K562 (cell line): ENCODE results near the gene MLLT1.

ENCODE experiments used
- AFF4 ChIP-seq: sonication (generic); formaldehyde crosslinking; IDR thresholded peaks from 2 replicates; pipeline ENCODE4 v1.8.0; 2023; ENCODE audit warnings: mild to moderate bottlenecking, missing genetic modification reagents
- CBX2 ChIP-seq: fragments of 200-600 bp; sonication (generic); IDR thresholded peaks from one replicate; pipeline ENCODE4 v1.6.1; 2012; ENCODE audit warnings: mild to moderate bottlenecking, low read length, inconsistent platforms; ENCODE audit not compliant: insufficient read depth, poor library complexity, severe bottlenecking
- CHD1 ChIP-seq: fragments of 200-600 bp; sonication (generic); IDR thresholded peaks from one replicate; pipeline ENCODE4 v1.6.1; 2012; ENCODE audit warnings: mild to moderate bottlenecking, moderate library complexity, low read length, inconsistent platforms
- CREB1 ChIP-seq, 2 experiments: sonication (generic) in 1 of 2; formaldehyde crosslinking in 1 of 2; IDR thresholded peaks; 2 replicates each; pipeline versions ENCODE4 v1.6.1 to v1.8.0; 2012 to 2022; ENCODE audit warnings: inconsistent platforms in 1 of 2, mild to moderate bottlenecking in 1 of 2, missing genetic modification reagents in 1 of 2, moderate library complexity in 1 of 2
- CTCF ChIP-seq, 3 experiments: IDR thresholded peaks in 2 of 3; conservative IDR thresholded peaks in 1 of 3; 2 replicates each; pipeline ENCODE4 v1.5.1; 2011 to 2012; ENCODE audit warnings: low read length in 3 of 3, mild to moderate bottlenecking in 3 of 3, control low read depth in 2 of 3, improper control_type of control experiment in 1 of 3, inconsistent platforms in 1 of 3, low read depth in 1 of 3, mixed read lengths in 1 of 3, moderate library complexity in 1 of 3; ENCODE audit not compliant: insufficient read depth in 2 of 3
- FOXA1 ChIP-seq: fragments of 450-650 bp; IDR thresholded peaks from 2 replicates; pipeline ENCODE4 v1.6.1; 2016; ENCODE audit warnings: mild to moderate bottlenecking, borderline replicate concordance
- FOXM1 ChIP-seq, 2 experiments: fragments of 450-650 bp in 1 of 2; sonication (generic) in 1 of 2; formaldehyde crosslinking in 1 of 2; IDR thresholded peaks; 2 replicates each; pipeline versions ENCODE4 v1.6.1 to v1.9.0; 2017 to 2022; ENCODE audit warnings: low read depth in 2 of 2, mild to moderate bottlenecking in 2 of 2, missing genetic modification reagents in 1 of 2, moderate library complexity in 1 of 2
- JUN ChIP-seq, 2 experiments: sonication (generic) in 1 of 2; formaldehyde crosslinking in 1 of 2; IDR thresholded peaks; 2 replicates each; pipeline versions ENCODE4 v1.6.1 to v1.8.0; 2012 to 2022; ENCODE audit warnings: borderline replicate concordance in 2 of 2, mild to moderate bottlenecking in 2 of 2, improper control_type of control experiment in 1 of 2, low read depth in 1 of 2, low read length in 1 of 2, missing genetic modification reagents in 1 of 2
- POLR2B ChIP-seq: fragments of 450-650 bp; IDR thresholded peaks from 2 replicates; pipeline ENCODE4 v1.6.1; 2018; ENCODE audit warnings: low read depth; ENCODE audit not compliant: partially characterized antibody
- POLR2H ChIP-seq: IDR thresholded peaks from 2 replicates; pipeline ENCODE4 v1.6.1; 2016; ENCODE audit warnings: missing genetic modification characterization, low read depth, mild to moderate bottlenecking, control low read depth, missing compliant biosample characterization, moderate library complexity
- SP1 ChIP-seq: sonication (generic); formaldehyde crosslinking; IDR thresholded peaks from 2 replicates; pipeline ENCODE4 v1.8.1; 2022; ENCODE audit warnings: mild to moderate bottlenecking, missing genetic modification reagents
- ZNF274 ChIP-seq: IDR thresholded peaks from 2 replicates; pipeline ENCODE4 v1.6.1; 2011; ENCODE audit warnings: low read depth, mild to moderate bottlenecking, low read length, moderate library complexity, borderline replicate concordance
- ZNF778 ChIP-seq: fragments of 450-650 bp; formaldehyde crosslinking; IDR thresholded peaks from 2 replicates; pipeline ENCODE4 v1.4.0; 2020; ENCODE audit warnings: mild to moderate bottlenecking, moderate library complexity

GRCh38 chr19:6319376-6319775 lies 39.6 kb upstream of the MLLT1 start:
- TF ChIP-seq CTCF (IDR thresholded peaks at IDR 0.05 in 2 of 3, conservative IDR thresholded peaks at IDR 0.05 in 1 of 3; ENCODE audit: insufficient read depth in 2 of 3, low read depth in 1 of 3, low read length in 3 of 3) (no peak), CHD1 (no peak), CBX2 (no peak), POLR2B (no peak), SP1 (no peak), JUN (IDR thresholded peaks at IDR 0.05; ENCODE audit: borderline replicate concordance, low read depth, low read length) (no peak), JUN (CRISPR knock-in tag; IDR thresholded peaks at IDR 0.05; ENCODE audit: borderline replicate concordance) (no peak), AFF4 (CRISPR knock-in tag) (no peak), POLR2H (tag) (no peak), ZNF274 (no peak), ZNF778 (CRISPR knock-in tag) (no peak), CREB1 (IDR thresholded peaks at IDR 0.05) (no peak), CREB1 (CRISPR knock-in tag; IDR thresholded peaks at IDR 0.05) (no peak), FOXA1 (no peak), FOXM1 (IDR thresholded peaks at IDR 0.05; ENCODE audit: low read depth) (no peak), FOXM1 (CRISPR knock-in tag; IDR thresholded peaks at IDR 0.05; ENCODE audit: low read depth) (no peak)
